B cell (primary cell): Measurements from ENCODE around the gene GAMT. TPM values are rescaled to one million over a fixed set of nuclear protein-coding genes. Genes with fewer than 3 reads are reported as not detected.

Source experiments
- ATAC-seq: fragments of 200-7000 bp; cut with Tn5 transposase; one replicate; pipeline ENCODE4 v1.10.0; 2021; ENCODE audit warnings: low read depth, mild to moderate bottlenecking, moderate number of reproducible peaks, moderate library complexity
- CTCF ChIA-PET: fragments of 350-600 bp; sonication (Branson Sonifier 250); formaldehyde crosslinking; loops from one replicate; lab custom pipeline; 2021; ENCODE audit warnings: antibody characterized with exemption, inconsistent platforms; lab: Charles Lee
- POLR2A ChIA-PET: fragments of 350-600 bp; sonication (Branson Sonifier 250); formaldehyde crosslinking; loops from one replicate; lab custom pipeline; 2021; ENCODE audit warnings: antibody characterized with exemption; lab: Charles Lee
- DNase-seq: peaks from one replicate; pipeline ENCODE4 v3.0.0; 2013
- H2AFZ ChIP-seq: 2 replicates; pipeline ENCODE4 v1.6.1; 2012; ENCODE audit warnings: mild to moderate bottlenecking, low read depth, low read length; ENCODE audit not compliant: insufficient read depth, poor library complexity, severe bottlenecking
- H3K27ac ChIP-seq, 2 donors: 1 replicate in 1 of 2; 2 replicates in 1 of 2; pipeline ENCODE4 v1.5.1; 2012 to 2013; ENCODE audit warnings: low read length in 2 of 2, mild to moderate bottlenecking in 2 of 2, moderate library complexity in 1 of 2
- H3K27me3 ChIP-seq, 4 experiments: fragments of 200-600 bp in 1 of 4; sonication (generic) in 1 of 4; replicated peaks in 1 of 4; 1 replicate in 2 of 4; 2 replicates in 2 of 4; pipeline versions ENCODE4 v1.6.1 to v1.7.0; 2013 to 2016; ENCODE audit warnings: low read length in 3 of 4, mild to moderate bottlenecking in 2 of 4, mixed read lengths in 1 of 4, moderate library complexity in 1 of 4; ENCODE audit not compliant: insufficient read depth in 4 of 4, control insufficient read depth in 3 of 4; ENCODE audit errors: control extremely low read depth in 1 of 4
- H3K36me3 ChIP-seq, 2 experiments: replicated peaks in 1 of 2; 1 replicate in 1 of 2; 2 replicates in 1 of 2; pipeline versions ENCODE4 v1.6.1 to v1.7.1; 2013; ENCODE audit warnings: low read length in 1 of 2; ENCODE audit not compliant: insufficient read depth in 2 of 2, control insufficient read depth in 1 of 2; ENCODE audit errors: control extremely low read depth in 1 of 2, extremely low read depth in 1 of 2
- H3K4me1 ChIP-seq, 2 donors: fragments of 200-600 bp in 1 of 2; sonication (generic) in 1 of 2; 1 replicate in 1 of 2; 2 replicates in 1 of 2; pipeline versions ENCODE4 v1.5.1 to v1.6.1; 2013 to 2017; ENCODE audit warnings: low read length in 2 of 2; ENCODE audit not compliant: control insufficient read depth in 2 of 2, insufficient read depth in 2 of 2
- H3K4me2 ChIP-seq: replicated peaks from 2 replicates; pipeline ENCODE3; 2012; ENCODE audit warnings: mild to moderate bottlenecking, low read depth, low read length; ENCODE audit not compliant: poor library complexity, severe bottlenecking
- H3K4me3 ChIP-seq, 5 experiments: fragments of 200-600 bp in 1 of 5; sonication (generic) in 1 of 5; 1 replicate in 3 of 5; 2 replicates in 2 of 5; pipeline versions ENCODE4 v1.5.1 to v1.7.0; 2011 to 2016; ENCODE audit warnings: low read length in 4 of 5, mild to moderate bottlenecking in 4 of 5, low read depth in 2 of 5, control low read depth in 1 of 5, moderate library complexity in 1 of 5; ENCODE audit not compliant: insufficient read depth in 1 of 5; ENCODE audit errors: control extremely low read depth in 1 of 5, extremely low read depth in 1 of 5
- H3K79me2 ChIP-seq: fragments of 200-600 bp; sonication (generic); one replicate; pipeline ENCODE4 v1.6.0; 2016; ENCODE audit warnings: low read length; ENCODE audit not compliant: control insufficient read depth, insufficient read depth
- H3K9ac ChIP-seq: fragments of 200-600 bp; sonication (generic); 2 replicates; pipeline ENCODE4 v1.6.1; 2017; ENCODE audit warnings: mild to moderate bottlenecking, low read length, moderate library complexity
- H3K9me3 ChIP-seq, 3 donors: one replicate each; pipeline versions ENCODE4 v1.6.1 to v1.7.1; 2013; ENCODE audit warnings: low read length in 2 of 3; ENCODE audit not compliant: control insufficient read depth in 2 of 3, insufficient read depth in 1 of 3; ENCODE audit errors: control extremely low read depth in 1 of 3
- H4K20me1 ChIP-seq: 2 replicates; pipeline ENCODE4 v1.6.0; 2012; ENCODE audit warnings: mild to moderate bottlenecking, low read length; ENCODE audit not compliant: insufficient read depth, control insufficient read depth, poor library complexity, severe bottlenecking
- H3K27ac Mint-ChIP-seq: one replicate; pipeline ENCODE4 v1.8.0; 2021; ENCODE audit warnings: mixed read lengths
- H3K27me3 Mint-ChIP-seq: one replicate; pipeline ENCODE4 v1.8.0; 2021; ENCODE audit warnings: mixed read lengths
- H3K4me1 Mint-ChIP-seq: one replicate; pipeline ENCODE4 v1.8.0; 2021; ENCODE audit warnings: mixed read lengths
- H3K4me3 Mint-ChIP-seq: one replicate; pipeline ENCODE4 v1.8.0; 2021; ENCODE audit warnings: mixed read lengths
- H3K9me3 Mint-ChIP-seq: one replicate; pipeline ENCODE4 v1.8.0; 2022; ENCODE audit warnings: mixed read lengths; ENCODE audit not compliant: insufficient read depth
- EZH2 ChIP-seq: IDR thresholded peaks from 2 replicates; pipeline ENCODE4 v1.6.1; 2012; ENCODE audit warnings: borderline replicate concordance, low read depth, mild to moderate bottlenecking, moderate library complexity, low read length; ENCODE audit not compliant: insufficient read depth, poor library complexity, severe bottlenecking
- WGBS: methylation state at CpG from one replicate; pipeline ENCODE4 v1.1.5; 2013; ENCODE audit warnings: missing lambda C conversion rate; ENCODE audit not compliant: insufficient coverage; 5-methylcytosine and 5-hydroxymethylcytosine counted together
- intact Hi-C: fragments of 100-400 bp; cut with micrococcal nuclease; formaldehyde crosslinking; loops from one replicate; pipeline ENCODE4 v1.10.0; 2022
- polyA plus RNA-seq: library from polyadenylated mRNA; depleted of rRNA; stranded (reverse); fragments of >200 nt; gene quantifications from 2 replicates; pipeline ENCODE4 v1.2.3, GENCODE V29; 2012
- total RNA-seq, 2 donors: library from RNA; stranded (reverse); fragments of 120-200 nt in 1 of 2; gene quantifications; 1 replicate in 1 of 2; 2 replicates in 1 of 2; pipeline versions ENCODE4 v1.2.3 to v1.2.4, GENCODE V29; 2013 to 2022
- TF ChIP-seq, protein P1 (sequence below): fragments of 200-600 bp; IDR thresholded peaks from one replicate; pipeline ENCODE4 v1.8.0; 2022; ENCODE audit warnings: antibody characterized with exemption, mild to moderate bottlenecking

GAMT gene
- total and polyA plus RNA-seq, 2 donors (not counting 1 experiment from before 2014, with no cell fraction given): 8.8 to 12.1 TPM

DNA sequence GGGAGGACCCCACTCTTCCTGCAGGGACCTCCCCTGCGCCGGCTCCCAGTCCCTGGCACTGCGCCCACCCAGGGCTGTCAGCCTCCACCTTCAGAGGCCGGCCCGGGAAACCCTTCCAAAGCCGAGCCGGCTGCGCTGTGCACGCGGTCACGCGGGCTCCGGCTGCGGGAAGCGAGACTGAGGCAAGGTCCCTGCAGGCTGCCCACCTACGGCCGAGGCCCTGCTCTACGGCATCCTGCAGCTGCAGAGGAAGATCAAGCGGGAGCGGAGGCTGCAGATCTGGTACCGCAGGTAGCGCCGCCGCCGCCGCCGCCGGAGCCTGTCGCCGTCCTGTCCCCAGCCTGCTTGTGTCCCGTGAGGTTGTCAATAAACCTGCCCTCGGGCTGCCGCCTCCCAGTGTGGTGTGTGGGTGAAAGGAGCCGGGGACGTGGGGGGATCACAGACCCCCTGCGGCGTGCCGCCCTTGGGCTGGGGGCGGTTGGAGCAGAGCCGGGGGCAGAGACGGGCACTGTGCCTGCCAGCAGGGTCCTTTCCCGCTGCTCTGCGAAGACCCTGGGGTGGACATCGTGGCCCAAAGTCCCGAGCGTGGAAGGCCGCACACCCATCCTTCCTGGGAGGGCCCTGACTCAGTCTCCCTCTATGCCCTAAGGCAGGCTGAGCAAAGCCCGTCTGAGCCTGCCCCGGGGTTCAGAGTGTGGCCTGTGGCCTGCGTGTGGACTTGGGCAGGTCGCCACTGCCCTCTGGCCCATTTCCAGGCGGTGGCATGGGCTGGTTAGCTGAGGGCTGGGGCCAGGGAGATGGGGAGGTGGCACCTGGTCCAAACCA lies 5.9 kb downstream of the GAMT start:
- peaks cover 2% of the 10 kb centered on the region for H3K4me1 Mint-ChIP-seq
- H2AFZ ChIP-seq: no peak overlapping the region
- POLR2A ChIA-PET: interaction anchor here (0.6 kb wide), 1 partner anchor 10 kb away, joined by 3 read pairs; no protein-coding TSS in a partner anchor
- CTCF ChIA-PET: no interaction called here
- no peak overlapping the region for H3K4me3 Mint-ChIP-seq
- H3K27ac ChIP-seq: no peak overlapping the region
- H3K27me3 Mint-ChIP-seq: no peaks in the 10 kb centered on the region
- H3K4me3 ChIP-seq: no peak overlapping the region
- no peaks in the 10 kb centered on the region for H3K9me3 ChIP-seq
- H3K9me3 Mint-ChIP-seq: no peaks in the 10 kb centered on the region
- no peak overlapping the region for H3K27ac Mint-ChIP-seq
- peaks cover 0 to 22% of the 10 kb centered on the region in 2 experiments for H3K36me3 ChIP-seq
- H3K4me1 ChIP-seq: peaks cover 0 to 2% of the 10 kb centered on the region in 2 donors
- H3K9ac ChIP-seq: no peak overlapping the region
- no peak for DNase-seq
- no peak overlapping the region for H3K4me2 ChIP-seq
- intact Hi-C loops: no loop called here
- H3K27me3 ChIP-seq: no peaks in the 10 kb centered on the region
- 95% methylated on average over 49 of the region's 52 CpGs for whole genome bisulfite sequencing
- no peaks in the 10 kb centered on the region for H3K79me2 ChIP-seq
- TF ChIP-seq, protein P1, sequence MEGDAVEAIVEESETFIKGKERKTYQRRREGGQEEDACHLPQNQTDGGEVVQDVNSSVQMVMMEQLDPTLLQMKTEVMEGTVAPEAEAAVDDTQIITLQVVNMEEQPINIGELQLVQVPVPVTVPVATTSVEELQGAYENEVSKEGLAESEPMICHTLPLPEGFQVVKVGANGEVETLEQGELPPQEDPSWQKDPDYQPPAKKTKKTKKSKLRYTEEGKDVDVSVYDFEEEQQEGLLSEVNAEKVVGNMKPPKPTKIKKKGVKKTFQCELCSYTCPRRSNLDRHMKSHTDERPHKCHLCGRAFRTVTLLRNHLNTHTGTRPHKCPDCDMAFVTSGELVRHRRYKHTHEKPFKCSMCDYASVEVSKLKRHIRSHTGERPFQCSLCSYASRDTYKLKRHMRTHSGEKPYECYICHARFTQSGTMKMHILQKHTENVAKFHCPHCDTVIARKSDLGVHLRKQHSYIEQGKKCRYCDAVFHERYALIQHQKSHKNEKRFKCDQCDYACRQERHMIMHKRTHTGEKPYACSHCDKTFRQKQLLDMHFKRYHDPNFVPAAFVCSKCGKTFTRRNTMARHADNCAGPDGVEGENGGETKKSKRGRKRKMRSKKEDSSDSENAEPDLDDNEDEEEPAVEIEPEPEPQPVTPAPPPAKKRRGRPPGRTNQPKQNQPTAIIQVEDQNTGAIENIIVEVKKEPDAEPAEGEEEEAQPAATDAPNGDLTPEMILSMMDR: no peak
- no peak for TF ChIP-seq EZH2
- no peak for ATAC-seq
- no peaks in the 10 kb centered on the region for H4K20me1 ChIP-seq
